Fibroblast of lung (primary cell): Measurements from ENCODE around the gene SLC35B4. TPM values are rescaled to one million over a fixed set of nuclear protein-coding genes. Genes with fewer than 3 reads are reported as not detected.

Source experiments
- DNase-seq, 2 donors: peaks; one replicate each; pipeline versions ENCODE4 v3.0.0 to v3.0.0-alpha.2; 2010; ENCODE audit warnings: low read depth in 2 of 2
- H2AFZ ChIP-seq: 2 replicates; pipeline ENCODE4 v1.5.1; 2012; ENCODE audit warnings: low read length, control low read depth, inconsistent platforms
- H3K27ac ChIP-seq: 2 replicates; pipeline ENCODE4 v1.5.1; 2011; ENCODE audit warnings: low read length, control low read depth; ENCODE audit not compliant: insufficient read depth
- H3K27me3 ChIP-seq: 2 replicates; pipeline ENCODE4 v1.5.1; 2011; ENCODE audit warnings: mild to moderate bottlenecking, low read length; ENCODE audit not compliant: control insufficient read depth, insufficient read depth
- H3K36me3 ChIP-seq: 2 replicates; pipeline ENCODE4 v1.5.1; 2011; ENCODE audit warnings: low read length; ENCODE audit not compliant: control insufficient read depth, insufficient read depth
- H3K4me1 ChIP-seq: 2 replicates; pipeline ENCODE4 v1.5.1; 2011; ENCODE audit warnings: low read length; ENCODE audit not compliant: control insufficient read depth, insufficient read depth; ENCODE audit errors: extremely low read depth
- H3K4me2 ChIP-seq: 2 replicates; pipeline ENCODE4 v1.5.1; 2011; ENCODE audit warnings: low read length, control low read depth; ENCODE audit not compliant: insufficient read depth; ENCODE audit errors: extremely low read depth
- H3K4me3 ChIP-seq, 4 experiments: fragments of 200-600 bp in 1 of 4; sonication (generic) in 1 of 4; replicated peaks in 1 of 4; 2 replicates each; pipeline ENCODE4 v1.5.1; 2011 to 2016; ENCODE audit warnings: low read length in 4 of 4, low read depth in 3 of 4, mild to moderate bottlenecking in 3 of 4, control low read depth in 2 of 4, inconsistent platforms in 1 of 4, mixed read lengths in 1 of 4; ENCODE audit not compliant: insufficient read depth in 1 of 4; ENCODE audit errors: control extremely low read depth in 1 of 4
- H3K79me2 ChIP-seq: 2 replicates; pipeline ENCODE4 v1.5.1; 2012; ENCODE audit warnings: mild to moderate bottlenecking, low read length, inconsistent platforms; ENCODE audit not compliant: control insufficient read depth, insufficient read depth
- H3K9ac ChIP-seq: 2 replicates; pipeline ENCODE4 v1.5.1; 2011; ENCODE audit warnings: mild to moderate bottlenecking, low read length, control low read depth; ENCODE audit not compliant: insufficient read depth
- H3K9me3 ChIP-seq: 2 replicates; pipeline ENCODE4 v1.5.1; 2012; ENCODE audit warnings: low read depth, low read length; ENCODE audit not compliant: control insufficient read depth, insufficient read depth
- H4K20me1 ChIP-seq: 2 replicates; pipeline ENCODE4 v1.5.1; 2011; ENCODE audit warnings: low read length; ENCODE audit not compliant: control insufficient read depth, insufficient read depth; ENCODE audit errors: extremely low read depth
- CTCF ChIP-seq, 2 donors: IDR thresholded peaks in 1 of 2; conservative IDR thresholded peaks in 1 of 2; 1 replicate in 1 of 2; 2 replicates in 1 of 2; pipeline ENCODE4 v1.5.1; 2011 to 2012; ENCODE audit warnings: low read length in 2 of 2, control low read depth in 1 of 2, inconsistent platforms in 1 of 2, low read depth in 1 of 2, mild to moderate bottlenecking in 1 of 2
- EZH2 ChIP-seq: IDR thresholded peaks from 2 replicates; pipeline ENCODE4 v1.5.1; 2012; ENCODE audit warnings: low read length, control low read depth, mild to moderate bottlenecking; ENCODE audit errors: missing control alignments
- polyA plus RNA-seq, 2 donors: library from polyadenylated mRNA; depleted of rRNA in 1 of 2; stranded (reverse) in 1 of 2; unstranded in 1 of 2; fragments of >200 nt; gene quantifications; 2 replicates each; pipeline ENCODE4 v1.2.1, GENCODE V29; 2011 to 2012; ENCODE audit warnings: missing spikeins in 1 of 2
- total RNA-seq: library from RNA; depleted of rRNA; stranded (reverse); fragments of >200 nt; gene quantifications from 2 replicates; pipeline ENCODE4 v1.2.1, GENCODE V29; 2014

SLC35B4 gene
- total and polyA plus RNA-seq, 2 donors (not counting 1 experiment from before 2014, with no cell fraction given), result 13.7 to 20.1 TPM

- Histone ChIP-seq H3K9ac (no peak overlapping the region), H3K4me1 (no peaks in the 10 kb centered on the region), H3K79me2 (no peaks in the 10 kb centered on the region), H4K20me1 (no peaks in the 10 kb centered on the region), H3K27me3 (peaks cover 5% of the 10 kb centered on the region), H3K4me3 (no peak overlapping the region), H3K27ac (no peak overlapping the region), H2AFZ (no peak overlapping the region), H3K36me3 (no peaks in the 10 kb centered on the region), H3K9me3 (no peaks in the 10 kb centered on the region), H3K4me2 (no peak overlapping the region)
- no peak for TF ChIP-seq CTCF (conservative IDR thresholded peaks at IDR 0.05 in 1 of 2, IDR thresholded peaks at IDR 0.05 in 1 of 2; ENCODE audit: low read depth in 1 of 2, low read length in 2 of 2)
- no peak for TF ChIP-seq EZH2
- DNase-seq, result no peak
These were observed 26.4 kb upstream of the SLC35B4 start for GRCh38 chr7:134343136-134343535.

GRCh38 chr7:134339475-134339874 lies 22.7 kb upstream of the SLC35B4 start:
- DNase-seq, result no peak
- H3K4me3 ChIP-seq, result no peak overlapping the region

GRCh38 chr7:134337980-134338379 lies 21.2 kb upstream of the SLC35B4 start:
- Histone ChIP-seq H3K4me3 (no peak overlapping the region), H4K20me1 (no peaks in the 10 kb centered on the region), H3K9ac (no peak overlapping the region), H3K27ac (no peak overlapping the region), H3K79me2 (no peaks in the 10 kb centered on the region), H3K9me3 (no peaks in the 10 kb centered on the region), H3K4me1 (no peaks in the 10 kb centered on the region), H3K36me3 (no peaks in the 10 kb centered on the region), H2AFZ (no peak overlapping the region), H3K4me2 (no peak overlapping the region), H3K27me3 (peaks cover 6% of the 10 kb centered on the region)
- no peak for DNase-seq
- no peak for TF ChIP-seq CTCF (conservative IDR thresholded peaks at IDR 0.05 in 1 of 2, IDR thresholded peaks at IDR 0.05 in 1 of 2; ENCODE audit: low read depth in 1 of 2, low read length in 2 of 2)
- TF ChIP-seq EZH2, result no peak

More at GRCh38 chr7:134339475-134339874, 22.7 kb upstream of the SLC35B4 start:
- no peaks in the 10 kb centered on the region for H3K36me3 ChIP-seq
- no peak overlapping the region for H3K27ac ChIP-seq
- H4K20me1 ChIP-seq, result no peaks in the 10 kb centered on the region
- no peak overlapping the region for H3K4me2 ChIP-seq
- H3K9me3 ChIP-seq, result no peaks in the 10 kb centered on the region
- H3K27me3 ChIP-seq, result peaks cover 3% of the 10 kb centered on the region
- H3K9ac ChIP-seq, result no peak overlapping the region
- H2AFZ ChIP-seq, result no peak overlapping the region
- no peaks in the 10 kb centered on the region for H3K4me1 ChIP-seq
- H3K79me2 ChIP-seq, result no peaks in the 10 kb centered on the region
- TF ChIP-seq EZH2, result no peak
- TF ChIP-seq CTCF (conservative IDR thresholded peaks at IDR 0.05 in 1 of 2, IDR thresholded peaks at IDR 0.05 in 1 of 2; ENCODE audit: low read depth in 1 of 2, low read length in 2 of 2), result no peak
